HG03565 (cell line): ENCODE data around the gene ITPR1.

ENCODE experiments used
- ATAC-seq: cut with Tn5 transposase; IDR thresholded peaks from one replicate; pipeline ENCODE4 v1.9.1; 2021; ENCODE audit warnings: mild to moderate bottlenecking, moderate library complexity; ENCODE audit not compliant: unreplicated experiment

Gene ITPR1

DNA sequence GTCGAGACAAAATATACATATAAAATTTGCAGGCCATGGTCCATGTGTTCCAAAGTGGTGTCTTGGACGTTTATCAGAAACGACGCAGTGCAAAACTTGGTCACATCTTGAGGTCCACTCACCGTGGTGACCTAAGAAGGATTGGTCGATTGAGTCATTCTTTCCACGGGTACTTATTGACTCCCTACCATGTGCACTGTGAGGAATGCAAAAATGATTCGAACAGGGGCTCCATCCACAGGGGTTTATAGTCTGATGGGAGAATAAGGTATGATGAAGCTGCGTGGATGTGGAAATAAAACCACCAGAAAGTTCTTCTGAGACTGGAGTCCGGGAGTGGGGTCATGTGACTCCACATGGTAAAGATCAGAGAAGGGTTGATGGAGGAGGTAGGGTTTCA lies 185.2 kb downstream of the ITPR1 start:
- ATAC-seq, result no peak

GRCh38 chr3:4680227-4680691 lies 187.1 kb downstream of the ITPR1 start:
- ATAC-seq, result no peak

GRCh38 chr3:4680871-4681300 lies 187.7 kb downstream of the ITPR1 start:
- no peak for ATAC-seq

GRCh38 chr3:4681301-4681700 lies 188.2 kb downstream of the ITPR1 start:
- ATAC-seq, result no peak

GRCh38 chr3:4684117-4684516 lies 191.0 kb downstream of the ITPR1 start:
- no peak for ATAC-seq

- no peak for ATAC-seq
These were observed 191.8 kb downstream of the ITPR1 start for GRCh38 chr3:4684976-4685375.

- no peak for ATAC-seq
These were observed 192.7 kb downstream of the ITPR1 start for GRCh38 chr3:4685673-4686345.

- no peak for ATAC-seq
These were observed 193.5 kb downstream of the ITPR1 start for GRCh38 chr3:4686619-4687018.

DNA sequence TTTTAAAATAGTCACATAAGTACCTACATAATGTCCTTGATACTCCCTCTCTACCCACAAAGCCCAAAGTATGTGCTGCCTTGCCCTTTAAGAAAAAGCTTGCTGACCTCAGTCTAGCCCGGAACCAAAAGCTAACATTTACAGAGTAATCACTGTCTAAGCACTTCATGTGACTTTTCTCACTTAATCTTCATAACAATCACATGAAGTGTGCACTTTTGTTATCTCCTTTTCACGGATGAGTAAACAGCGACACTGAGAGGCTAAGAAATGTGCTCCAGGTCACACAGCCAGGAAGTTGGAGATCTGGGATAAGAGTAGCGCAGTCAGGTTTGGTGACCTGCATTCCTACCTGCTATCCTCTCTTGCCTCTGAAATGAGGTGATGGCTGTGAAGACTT lies 194.0 kb downstream of the ITPR1 start:
- ATAC-seq, result no peak

DNA sequence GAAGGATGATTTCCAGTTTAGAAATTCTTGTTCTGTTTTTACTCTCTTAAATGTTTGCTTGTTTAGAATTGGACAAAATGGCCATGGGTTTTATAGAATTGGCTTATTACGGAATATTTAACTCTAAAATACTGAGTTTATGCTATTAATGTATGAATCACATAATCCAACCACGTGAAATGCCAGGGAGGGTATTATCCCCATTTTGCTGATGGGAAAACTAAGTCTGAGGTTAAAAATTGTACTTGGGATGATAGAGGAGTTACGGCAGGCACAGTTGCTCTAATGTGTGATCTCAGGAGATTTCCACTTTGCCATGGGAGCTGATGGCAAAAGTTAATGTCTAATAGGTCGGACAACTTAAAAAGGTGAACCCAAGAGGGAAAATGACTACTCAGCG lies 194.4 kb downstream of the ITPR1 start:
- no peak for ATAC-seq

DNA sequence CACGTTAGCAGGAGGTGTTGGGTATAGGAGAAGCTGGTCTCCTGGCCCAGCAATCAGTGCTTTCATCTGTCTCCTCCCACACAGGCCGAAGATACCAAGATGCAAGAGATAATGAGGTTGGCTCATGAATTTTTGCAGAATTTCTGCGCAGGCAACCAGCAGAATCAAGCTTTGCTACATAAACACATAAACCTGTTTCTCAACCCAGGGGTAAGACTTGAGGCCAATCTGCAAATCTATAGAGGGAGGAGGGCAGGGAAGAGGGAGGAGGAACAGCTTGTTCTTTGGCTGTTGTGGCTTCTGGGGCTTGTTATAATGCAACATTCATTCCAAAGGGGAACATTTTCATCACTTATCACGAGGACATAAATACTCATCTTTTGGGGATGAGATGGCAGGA lies 195.3 kb downstream of the ITPR1 start:
- ATAC-seq, result no peak

DNA sequence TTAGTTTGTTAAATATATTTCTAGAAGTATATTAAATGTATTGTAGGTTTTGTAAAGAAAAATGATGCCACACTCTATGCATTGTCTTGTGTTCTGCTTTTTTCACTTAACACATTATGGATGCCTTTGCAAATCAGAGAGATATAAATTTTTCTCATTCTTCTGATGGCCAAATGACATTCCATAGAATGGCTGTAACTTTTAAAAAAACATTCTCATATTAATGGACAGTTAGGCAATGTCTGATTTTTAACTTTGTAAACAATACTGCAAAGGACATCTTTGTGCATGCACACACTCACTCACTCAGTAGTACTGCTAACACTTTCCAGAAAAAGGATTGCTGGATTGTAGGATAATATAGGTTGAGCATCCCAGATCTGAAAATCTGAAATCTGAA lies 195.9 kb downstream of the ITPR1 start:
- no peak for ATAC-seq

DNA sequence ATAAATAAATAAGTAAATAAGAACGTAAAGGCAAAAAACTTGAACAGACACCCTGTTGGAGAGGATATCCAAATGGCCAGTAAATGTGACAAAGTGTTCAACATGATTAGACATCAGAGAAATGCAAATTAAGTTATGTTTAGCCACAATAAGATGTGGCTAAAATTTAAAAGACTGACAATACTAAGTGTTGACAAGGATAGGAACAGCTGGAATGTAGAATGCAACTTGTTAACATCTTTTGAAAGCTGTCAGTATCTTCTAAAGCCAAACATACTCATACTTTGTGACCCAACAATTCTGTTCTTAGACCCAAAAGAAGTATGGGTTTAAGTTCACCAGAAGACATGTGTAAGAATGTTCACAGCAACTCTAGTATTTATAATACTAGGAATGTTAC lies 197.1 kb downstream of the ITPR1 start:
- no peak for ATAC-seq

GRCh38 chr3:4693620-4694019 lies 200.5 kb downstream of the ITPR1 start:
- peak; percentile 87 for ATAC-seq

- ATAC-seq, result no peak
These were observed 202.7 kb downstream of the ITPR1 start for GRCh38 chr3:4695846-4696245.

GRCh38 chr3:4696266-4696665 lies 203.1 kb downstream of the ITPR1 start:
- no peak for ATAC-seq

- no peak for ATAC-seq
These were observed 205.1 kb downstream of the ITPR1 start for GRCh38 chr3:4698125-4698821.

DNA sequence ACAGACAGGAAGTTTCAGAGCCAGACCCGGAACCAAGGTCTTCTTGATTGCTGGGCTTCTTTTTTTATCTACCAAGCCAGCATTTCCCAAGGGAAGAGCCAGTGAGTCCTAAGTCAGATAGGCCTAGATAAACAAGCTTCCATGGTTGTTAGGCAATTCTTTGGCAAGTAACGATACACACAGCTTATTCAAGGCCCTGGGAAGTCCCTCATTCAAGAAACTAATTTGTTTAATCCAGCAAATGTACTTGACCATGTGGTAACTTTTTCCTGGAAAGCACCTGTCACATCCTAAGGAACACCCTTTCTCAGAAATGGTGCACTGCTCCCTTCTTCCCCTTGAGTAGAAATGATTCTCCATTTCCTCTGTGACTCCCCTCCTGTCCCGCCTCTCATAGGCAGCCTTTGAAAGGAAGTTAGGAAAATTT lies 209.9 kb downstream of the ITPR1 start:
- ATAC-seq, result no peak

DNA sequence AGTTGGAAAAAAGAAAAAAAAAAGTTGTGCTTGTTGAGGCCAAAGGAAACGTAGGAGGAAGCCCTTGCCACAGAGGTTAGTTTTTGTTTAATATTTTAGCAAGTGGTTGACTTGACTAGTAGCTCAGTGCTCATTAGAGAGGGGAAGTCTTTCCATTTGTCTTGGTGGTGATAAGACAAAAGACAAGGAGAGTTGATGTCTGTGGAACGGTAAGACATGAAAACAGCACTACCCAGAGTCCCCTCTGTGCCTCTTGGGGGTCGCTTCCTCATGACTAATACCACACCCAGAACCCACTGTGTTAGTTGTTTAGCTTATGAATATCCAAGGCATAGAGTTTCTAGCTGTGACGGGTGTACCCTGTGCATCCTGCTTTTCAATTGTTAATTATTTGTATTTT lies 211.4 kb downstream of the ITPR1 start:
- ATAC-seq, result no peak

GRCh38 chr3:4707324-4707723 lies 214.2 kb downstream of the ITPR1 start:
- no peak for ATAC-seq

DNA sequence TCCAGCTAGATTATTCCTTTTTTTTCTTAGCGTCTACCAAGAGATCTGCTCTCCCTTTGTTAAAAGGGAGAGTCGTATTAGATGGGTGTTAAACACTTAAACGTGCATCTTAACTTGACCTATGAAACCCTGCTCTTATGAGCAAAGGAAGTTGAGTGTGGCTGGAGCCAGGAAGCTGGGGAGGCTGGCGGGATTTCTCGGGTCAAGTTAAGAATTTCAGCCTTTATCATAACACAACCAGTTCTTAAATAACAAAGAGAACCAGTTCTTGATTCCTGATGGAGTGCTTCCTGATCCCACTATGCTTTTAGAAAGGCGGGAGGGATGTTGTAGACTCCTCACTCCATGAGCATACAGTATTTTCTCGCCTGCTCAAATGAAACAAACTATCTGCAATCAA lies 215.1 kb downstream of the ITPR1 start:
- no peak for ATAC-seq

DNA sequence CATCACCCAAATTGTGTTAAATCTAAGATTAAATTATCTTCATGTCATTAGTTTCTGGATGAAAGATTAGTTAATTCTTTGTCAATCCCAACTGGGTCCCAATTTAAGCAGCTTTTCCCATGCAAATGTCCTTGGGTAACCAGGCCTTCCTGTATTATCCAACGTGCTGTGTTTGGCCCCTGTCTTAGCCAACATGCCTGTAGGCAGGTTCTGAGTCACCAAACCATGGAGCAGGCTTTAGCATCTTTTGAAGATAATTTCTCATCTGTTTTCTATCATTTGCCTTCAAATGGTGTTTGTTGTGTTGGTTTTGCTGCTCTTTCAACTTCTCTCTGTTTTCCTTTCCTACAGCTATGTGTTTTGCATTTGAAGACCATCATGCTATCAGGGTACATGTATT lies 216.2 kb downstream of the ITPR1 start:
- ATAC-seq, result no peak

GRCh38 chr3:4710191-4710590 lies 217.0 kb downstream of the ITPR1 start:
- ATAC-seq, result no peak
